PFSK-1 (cell line): ENCODE results near the gene DOCK1.

Experiments used
- FOXP2 ChIP-seq: optimal IDR thresholded peaks from 2 replicates; pipeline ENCODE3; 2011; ENCODE audit warnings: borderline replicate concordance, control low read depth, inconsistent platforms; ENCODE audit not compliant: insufficient read depth; ENCODE audit errors: extremely low read length, extremely low read depth
- POLR2AphosphoS5 ChIP-seq: IDR thresholded peaks from 2 replicates; pipeline ENCODE4 v1.6.1; 2012; ENCODE audit warnings: low read depth, mild to moderate bottlenecking, control low read depth, low read length, moderate library complexity
- SIN3A ChIP-seq: IDR thresholded peaks from 2 replicates; pipeline ENCODE4 v1.6.1; 2012; ENCODE audit warnings: mild to moderate bottlenecking, low read length, moderate library complexity, borderline replicate concordance; ENCODE audit not compliant: insufficient read depth
- TAF1 ChIP-seq: IDR thresholded peaks from 2 replicates; pipeline ENCODE4 v1.6.1; 2012; ENCODE audit warnings: low read length, control low read depth, borderline replicate concordance; ENCODE audit not compliant: insufficient read depth
- TF ChIP-seq, protein P1 (sequence below), 2 experiments: IDR thresholded peaks; 2 replicates each; pipeline versions ENCODE4 v1.6.1 to v1.8.0; 2011 to 2012; ENCODE audit warnings: low read depth in 2 of 2, low read length in 2 of 2, control low read depth in 1 of 2, inconsistent platforms in 1 of 2, mild to moderate bottlenecking in 1 of 2, moderate library complexity in 1 of 2; ENCODE audit not compliant: insufficient read depth in 1 of 2

The DOCK1 gene

DNA sequence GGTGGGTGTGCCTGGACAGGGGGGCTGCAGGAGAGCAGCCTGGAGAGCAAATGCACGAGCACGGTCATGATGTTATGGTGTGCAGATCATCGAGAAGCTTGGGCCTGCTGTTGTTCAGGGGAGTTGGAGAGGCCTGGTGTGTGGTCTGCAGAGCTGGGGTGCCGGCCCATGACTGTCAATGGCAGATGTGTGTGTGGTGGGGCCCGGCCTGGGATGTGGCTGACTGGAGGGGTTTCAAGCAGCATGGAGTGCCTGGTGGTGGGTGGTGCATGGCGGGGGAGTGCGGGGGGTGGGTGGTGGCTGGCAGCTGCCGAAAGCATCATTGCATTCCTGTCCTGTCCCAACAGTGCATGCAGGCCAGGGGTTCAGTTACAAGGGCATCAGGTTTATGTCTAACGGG lies 122.6 kb downstream of the DOCK1 start:
- TF ChIP-seq POLR2AphosphoS5 (no peak), TAF1 (no peak), FOXP2 (no peak), SIN3A (no peak)
- TF ChIP-seq, protein P1, sequence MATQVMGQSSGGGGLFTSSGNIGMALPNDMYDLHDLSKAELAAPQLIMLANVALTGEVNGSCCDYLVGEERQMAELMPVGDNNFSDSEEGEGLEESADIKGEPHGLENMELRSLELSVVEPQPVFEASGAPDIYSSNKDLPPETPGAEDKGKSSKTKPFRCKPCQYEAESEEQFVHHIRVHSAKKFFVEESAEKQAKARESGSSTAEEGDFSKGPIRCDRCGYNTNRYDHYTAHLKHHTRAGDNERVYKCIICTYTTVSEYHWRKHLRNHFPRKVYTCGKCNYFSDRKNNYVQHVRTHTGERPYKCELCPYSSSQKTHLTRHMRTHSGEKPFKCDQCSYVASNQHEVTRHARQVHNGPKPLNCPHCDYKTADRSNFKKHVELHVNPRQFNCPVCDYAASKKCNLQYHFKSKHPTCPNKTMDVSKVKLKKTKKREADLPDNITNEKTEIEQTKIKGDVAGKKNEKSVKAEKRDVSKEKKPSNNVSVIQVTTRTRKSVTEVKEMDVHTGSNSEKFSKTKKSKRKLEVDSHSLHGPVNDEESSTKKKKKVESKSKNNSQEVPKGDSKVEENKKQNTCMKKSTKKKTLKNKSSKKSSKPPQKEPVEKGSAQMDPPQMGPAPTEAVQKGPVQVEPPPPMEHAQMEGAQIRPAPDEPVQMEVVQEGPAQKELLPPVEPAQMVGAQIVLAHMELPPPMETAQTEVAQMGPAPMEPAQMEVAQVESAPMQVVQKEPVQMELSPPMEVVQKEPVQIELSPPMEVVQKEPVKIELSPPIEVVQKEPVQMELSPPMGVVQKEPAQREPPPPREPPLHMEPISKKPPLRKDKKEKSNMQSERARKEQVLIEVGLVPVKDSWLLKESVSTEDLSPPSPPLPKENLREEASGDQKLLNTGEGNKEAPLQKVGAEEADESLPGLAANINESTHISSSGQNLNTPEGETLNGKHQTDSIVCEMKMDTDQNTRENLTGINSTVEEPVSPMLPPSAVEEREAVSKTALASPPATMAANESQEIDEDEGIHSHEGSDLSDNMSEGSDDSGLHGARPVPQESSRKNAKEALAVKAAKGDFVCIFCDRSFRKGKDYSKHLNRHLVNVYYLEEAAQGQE (IDR thresholded peaks at IDR 0.05; ENCODE audit: insufficient read depth in 1 of 2, low read depth in 2 of 2, low read length in 2 of 2), result no peak

DNA sequence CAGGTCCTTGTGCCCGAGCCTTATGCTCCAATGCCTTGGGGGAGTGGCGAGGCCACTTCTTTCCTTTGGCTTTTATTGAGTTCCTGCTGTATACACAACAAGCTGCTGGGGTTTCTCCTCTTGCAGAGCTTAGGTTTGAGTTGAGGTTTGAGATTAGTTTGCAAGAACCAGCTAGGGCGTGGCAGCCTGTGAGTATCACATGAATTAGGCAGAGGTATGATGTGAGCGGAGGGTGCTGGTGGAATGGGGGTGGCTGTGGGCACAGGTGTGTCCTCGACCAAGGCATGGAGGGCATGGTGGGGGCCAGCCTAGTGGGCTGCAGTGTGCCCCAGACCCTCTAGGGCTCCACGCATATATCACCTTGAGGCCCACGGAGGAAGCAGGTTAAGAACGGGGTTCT lies 123.3 kb downstream of the DOCK1 start:
- no peak for TF ChIP-seq SIN3A
- TF ChIP-seq POLR2AphosphoS5, result no peak
- no peak for TF ChIP-seq FOXP2
- TF ChIP-seq, protein P1 (IDR thresholded peaks at IDR 0.05; ENCODE audit: insufficient read depth in 1 of 2, low read depth in 2 of 2, low read length in 2 of 2), result no peak
- TF ChIP-seq TAF1, result no peak

DNA sequence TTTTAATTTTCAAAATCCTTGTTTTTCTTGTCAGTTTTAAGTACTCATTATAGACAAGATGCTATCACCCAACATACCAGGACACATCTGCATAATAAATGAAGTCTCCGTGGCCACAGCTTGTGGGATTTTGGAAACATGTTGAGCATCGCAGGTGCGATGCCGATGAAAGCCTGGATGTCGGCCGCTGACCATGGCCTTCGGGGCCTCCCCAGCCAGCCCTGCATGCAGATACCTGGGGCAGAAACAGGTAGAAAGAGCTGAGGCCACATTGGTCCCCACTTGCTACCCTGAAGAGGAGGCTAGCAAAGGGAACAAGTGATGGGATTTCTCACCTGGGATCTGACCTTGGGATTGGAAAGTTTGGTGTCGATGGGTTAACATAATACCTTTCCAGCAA lies 123.8 kb downstream of the DOCK1 start:
- no peak for TF ChIP-seq SIN3A
- TF ChIP-seq FOXP2, result no peak
- no peak for TF ChIP-seq POLR2AphosphoS5
- TF ChIP-seq TAF1, result no peak
- TF ChIP-seq, protein P1 (IDR thresholded peaks at IDR 0.05; ENCODE audit: insufficient read depth in 1 of 2, low read depth in 2 of 2, low read length in 2 of 2), result no peak

DNA sequence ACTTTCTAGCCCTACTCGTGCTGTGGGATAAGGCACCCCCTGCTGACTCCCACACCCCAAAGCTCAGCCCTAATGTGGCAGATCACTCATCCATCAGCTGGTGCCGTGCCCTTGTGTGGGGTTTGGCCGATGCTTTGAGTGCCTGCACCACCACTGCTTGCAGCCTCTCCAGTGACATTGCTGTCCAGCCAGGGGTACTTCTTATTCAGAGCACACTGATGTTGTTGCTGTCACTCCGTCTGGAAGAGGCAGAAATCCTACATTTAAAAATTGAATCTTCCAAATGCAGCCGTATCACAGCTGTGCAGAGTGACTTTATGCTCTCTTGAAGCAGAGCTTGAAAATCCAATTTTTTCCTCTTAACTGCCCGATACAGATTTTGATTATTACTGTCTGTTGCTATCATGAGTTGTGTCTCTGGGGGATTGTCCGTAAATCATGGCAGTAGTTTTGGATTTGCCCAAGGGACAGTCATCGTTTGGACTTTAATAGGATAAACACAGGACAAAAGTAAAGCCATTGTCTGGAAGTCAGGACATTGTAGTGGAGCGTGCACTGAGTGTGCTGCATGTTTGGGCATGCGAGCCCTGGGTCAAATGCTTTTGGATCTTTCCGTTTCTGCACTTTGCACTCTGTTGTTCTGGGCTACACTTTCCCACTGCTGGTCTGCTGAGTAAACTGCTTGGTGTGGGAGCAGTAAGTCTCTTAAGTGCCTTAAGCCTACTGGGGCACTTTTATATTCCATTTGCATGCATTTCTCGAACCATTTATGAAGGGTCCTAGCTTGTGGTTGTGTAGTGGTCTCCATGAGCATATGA lies 128.2 kb downstream of the DOCK1 start:
- TF ChIP-seq POLR2AphosphoS5 (no peak), SIN3A (no peak), FOXP2 (no peak), TAF1 (no peak)
- TF ChIP-seq, protein P1 (IDR thresholded peaks at IDR 0.05; ENCODE audit: insufficient read depth in 1 of 2, low read depth in 2 of 2, low read length in 2 of 2), result no peak
